Measurements from ENCODE around the gene PTPN1.
A peak's percentile ranks its signal among the peaks of the same experiment; 100 is the strongest.
"Not testable (repeated sequence)": the region's sequence is repeated elsewhere in the genome, so short reads cannot be mapped to it uniquely, and the experiment has no call there.

The PTPN1 gene

GRCh38 chr20:50620459-50620858, 110.3 kb downstream of the PTPN1 start:
- DNase-seq = not testable (repeated sequence)

- no peak for DNase-seq
These were observed 111.0 kb downstream of the PTPN1 start for GRCh38 chr20:50621068-50621665.

- DNase-seq = no peak
These were observed 114.3 kb downstream of the PTPN1 start for GRCh38 chr20:50624351-50625016.

- peak; percentile 65 for DNase-seq
These were observed 115.9 kb downstream of the PTPN1 start for GRCh38 chr20:50625986-50626677.

GRCh38 chr20:50627747-50628146, 117.6 kb downstream of the PTPN1 start:
- no peak for DNase-seq

GRCh38 chr20:50628332-50628731, 118.1 kb downstream of the PTPN1 start:
- DNase-seq = peak; percentile 45

- no peak for DNase-seq
These were observed 118.9 kb downstream of the PTPN1 start for GRCh38 chr20:50628853-50629669.

- DNase-seq = no peak
These were observed 119.5 kb downstream of the PTPN1 start for GRCh38 chr20:50629670-50630045.

- DNase-seq = no peak
These were observed 120.5 kb downstream of the PTPN1 start for GRCh38 chr20:50630578-50631263.

GRCh38 chr20:50632236-50632635, 122.1 kb downstream of the PTPN1 start:
- no peak for DNase-seq

- DNase-seq = no peak
These were observed 122.5 kb downstream of the PTPN1 start for GRCh38 chr20:50632701-50633100.

- no peak for DNase-seq
These were observed 123.2 kb downstream of the PTPN1 start for GRCh38 chr20:50633361-50633760.

- DNase-seq = no peak
These were observed 124.0 kb downstream of the PTPN1 start for GRCh38 chr20:50634191-50634590.

Measured in femur (tissue), 1 donor.